ENCODE results near the gene ORM2.

The ORM2 gene

DNA sequence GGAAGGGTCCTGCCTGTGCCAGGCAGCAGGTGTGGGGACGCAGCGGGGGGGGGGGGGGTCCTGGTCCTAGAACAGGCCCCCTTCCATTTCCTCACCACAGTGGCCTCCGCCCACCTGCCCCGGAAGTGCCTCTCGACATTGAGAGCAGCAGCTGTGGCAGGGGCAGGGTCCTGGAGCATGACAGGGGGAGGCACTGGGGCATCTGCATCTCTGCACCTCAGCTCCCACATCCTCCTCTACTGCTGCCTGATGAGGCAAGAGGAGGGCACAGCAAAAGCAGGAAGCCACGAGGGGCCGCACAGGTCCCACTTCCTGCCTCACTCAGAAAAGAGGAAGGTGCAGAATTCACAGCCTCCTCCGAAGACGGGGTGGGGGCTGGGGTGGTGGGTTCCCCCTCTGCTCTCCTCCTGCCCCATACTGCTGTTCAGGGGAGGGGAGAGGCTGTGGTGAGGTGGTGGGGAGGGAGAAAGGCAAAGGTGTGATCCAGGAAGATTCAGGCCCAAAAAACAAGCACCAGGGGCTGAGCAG is 43.3 kb downstream of the ORM2 start:
- H3K4me3 ChIP-seq (ENCODE audit: low read depth, low read length), result no peak overlapping the region
- TF ChIP-seq, protein P1, sequence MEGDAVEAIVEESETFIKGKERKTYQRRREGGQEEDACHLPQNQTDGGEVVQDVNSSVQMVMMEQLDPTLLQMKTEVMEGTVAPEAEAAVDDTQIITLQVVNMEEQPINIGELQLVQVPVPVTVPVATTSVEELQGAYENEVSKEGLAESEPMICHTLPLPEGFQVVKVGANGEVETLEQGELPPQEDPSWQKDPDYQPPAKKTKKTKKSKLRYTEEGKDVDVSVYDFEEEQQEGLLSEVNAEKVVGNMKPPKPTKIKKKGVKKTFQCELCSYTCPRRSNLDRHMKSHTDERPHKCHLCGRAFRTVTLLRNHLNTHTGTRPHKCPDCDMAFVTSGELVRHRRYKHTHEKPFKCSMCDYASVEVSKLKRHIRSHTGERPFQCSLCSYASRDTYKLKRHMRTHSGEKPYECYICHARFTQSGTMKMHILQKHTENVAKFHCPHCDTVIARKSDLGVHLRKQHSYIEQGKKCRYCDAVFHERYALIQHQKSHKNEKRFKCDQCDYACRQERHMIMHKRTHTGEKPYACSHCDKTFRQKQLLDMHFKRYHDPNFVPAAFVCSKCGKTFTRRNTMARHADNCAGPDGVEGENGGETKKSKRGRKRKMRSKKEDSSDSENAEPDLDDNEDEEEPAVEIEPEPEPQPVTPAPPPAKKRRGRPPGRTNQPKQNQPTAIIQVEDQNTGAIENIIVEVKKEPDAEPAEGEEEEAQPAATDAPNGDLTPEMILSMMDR (IDR thresholded peaks at IDR 0.05; ENCODE audit: borderline replicate concordance, insufficient read depth, low read depth, low read length), result no peak

DNA sequence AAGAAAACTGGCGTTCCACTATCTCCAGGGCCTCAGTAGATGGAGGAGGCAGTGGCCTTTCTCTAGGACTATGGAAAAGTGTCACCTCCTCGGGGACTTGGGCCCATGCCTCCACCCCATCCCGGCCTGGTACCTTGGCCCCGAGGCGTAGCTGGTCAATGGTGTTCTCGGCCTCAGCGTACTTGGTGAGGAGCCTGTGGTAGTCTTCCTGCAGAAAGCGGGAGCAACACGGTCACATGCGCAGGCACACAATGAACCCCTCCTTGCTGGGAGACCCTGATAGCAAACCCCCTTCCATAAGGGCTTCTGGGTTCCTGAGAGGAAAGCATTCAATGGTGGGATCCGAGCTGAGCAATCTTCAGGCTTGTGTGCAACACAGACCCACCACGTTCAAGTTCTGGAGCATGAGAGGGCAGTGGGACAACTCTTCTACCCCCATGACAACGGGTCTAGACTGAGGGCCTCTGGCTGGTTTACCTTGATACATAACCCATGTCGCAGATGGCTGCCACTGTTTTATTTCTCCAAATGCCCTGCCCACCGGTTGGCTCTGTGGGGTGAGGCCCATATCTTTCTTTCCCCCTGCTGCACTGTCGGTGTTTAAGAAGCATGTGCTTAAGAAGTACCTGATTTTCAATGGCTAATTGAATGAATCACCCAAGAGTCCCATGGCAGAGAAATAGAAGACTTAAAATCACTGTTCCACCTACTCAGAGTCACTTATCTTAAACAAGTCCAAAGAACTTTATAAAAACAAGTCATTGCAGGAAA is 44.5 kb downstream of the ORM2 start:
- no peak overlapping the region for H3K4me3 ChIP-seq (ENCODE audit: low read depth, low read length)
- TF ChIP-seq, protein P1 (IDR thresholded peaks at IDR 0.05; ENCODE audit: borderline replicate concordance, insufficient read depth, low read depth, low read length), result no peak

DNA sequence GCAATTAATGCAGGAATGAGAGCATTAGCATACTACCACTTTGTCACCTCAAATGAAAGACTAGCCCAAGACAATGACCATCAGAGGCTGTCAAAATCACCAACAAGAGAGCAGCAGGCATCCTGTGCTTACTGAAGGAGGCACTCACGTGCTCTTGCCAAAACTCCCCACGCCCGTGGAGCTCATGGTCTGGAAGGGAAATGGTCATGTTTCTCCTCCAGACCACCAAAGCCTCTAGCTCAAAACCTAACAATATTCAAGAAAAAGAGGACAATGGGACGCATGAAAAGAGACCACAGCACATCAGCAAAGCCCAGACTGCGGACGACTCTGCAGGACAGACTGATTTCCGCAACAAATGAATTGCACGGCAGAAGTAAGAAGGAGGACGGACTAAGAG is 45.3 kb downstream of the ORM2 start:
- H3K4me3 ChIP-seq (ENCODE audit: low read depth, low read length), result no peak overlapping the region
- TF ChIP-seq, protein P1 (IDR thresholded peaks at IDR 0.05; ENCODE audit: borderline replicate concordance, insufficient read depth, low read depth, low read length), result no peak

DNA sequence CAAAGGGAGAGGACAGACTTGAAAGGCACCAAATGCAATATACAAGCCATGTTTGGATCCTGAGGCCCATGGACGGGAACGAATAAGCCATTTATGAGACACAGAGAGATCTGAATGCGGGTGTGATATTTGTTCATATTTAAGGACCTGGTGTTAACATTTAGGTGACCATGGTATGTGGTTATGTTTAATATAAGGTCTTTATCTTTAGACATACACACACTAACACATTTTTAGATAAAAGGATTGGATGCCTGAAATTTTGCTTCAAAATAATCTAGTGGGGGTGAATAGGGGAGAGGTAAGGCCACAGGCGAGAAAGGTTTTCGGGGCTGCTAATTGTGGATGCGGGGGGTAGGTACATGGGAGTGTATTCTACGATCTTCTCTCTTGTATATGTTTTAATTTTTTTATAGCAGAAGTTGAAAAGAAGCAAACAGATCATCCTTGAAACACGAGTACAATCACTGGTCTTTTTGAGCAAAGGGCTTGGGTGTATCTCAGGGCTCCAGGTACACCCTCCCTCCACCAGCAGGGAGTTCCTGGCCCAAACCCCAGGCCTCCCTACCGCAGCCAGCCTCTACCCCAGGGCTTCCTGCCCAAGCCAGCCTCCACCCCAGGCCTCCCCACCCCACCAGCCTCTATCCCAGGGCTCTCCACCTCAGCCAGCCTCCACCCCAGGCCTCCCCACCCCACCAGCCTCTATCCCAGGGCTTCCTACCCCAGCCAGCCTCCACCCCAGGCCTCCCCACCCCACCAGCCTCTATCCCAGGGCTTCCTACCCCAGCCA is 45.9 kb downstream of the ORM2 start:
- TF ChIP-seq, protein P1 (IDR thresholded peaks at IDR 0.05; ENCODE audit: borderline replicate concordance, insufficient read depth, low read depth, low read length), result no peak

DNA sequence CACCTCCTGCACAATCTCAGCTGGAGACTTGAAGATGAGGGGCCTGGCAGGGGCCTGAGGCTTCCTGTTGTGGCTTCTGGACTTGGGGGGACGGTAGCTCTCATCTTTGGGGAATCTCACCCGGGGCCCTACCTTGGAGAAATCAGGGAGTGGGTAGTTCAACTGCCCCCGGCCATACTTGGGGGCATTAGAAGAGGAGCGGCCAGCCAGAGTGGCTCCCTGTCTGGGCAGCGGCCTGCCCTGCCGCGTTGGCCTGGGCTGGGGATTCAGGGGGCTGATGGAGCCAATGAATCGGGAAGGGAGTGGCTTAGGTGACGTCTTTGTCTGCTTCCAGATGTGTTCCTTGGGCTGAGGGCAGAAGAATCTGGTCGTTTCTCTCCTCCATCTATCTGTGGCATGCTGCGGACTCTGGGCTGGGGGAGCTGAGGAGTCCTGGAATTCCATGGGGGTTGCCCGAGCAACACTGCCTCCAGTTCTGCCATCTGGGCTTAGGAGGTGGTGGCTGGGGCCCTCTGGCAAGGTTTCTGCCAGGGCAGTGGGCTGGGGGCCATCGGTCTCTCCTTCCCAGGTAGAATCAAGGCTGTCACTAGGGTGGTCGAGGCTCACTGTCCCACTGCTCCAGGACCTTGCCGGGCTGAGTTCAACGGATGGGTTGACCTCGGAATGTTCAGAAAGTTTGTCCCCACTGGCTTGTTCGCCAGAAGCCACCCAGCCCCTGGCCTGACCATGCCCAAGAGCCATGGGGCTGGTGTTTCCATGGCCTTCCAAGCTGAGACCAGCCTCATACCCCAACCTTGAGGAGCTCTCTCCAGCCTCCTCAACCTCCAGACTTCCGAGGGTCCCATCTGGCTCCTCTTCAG is 47.1 kb downstream of the ORM2 start:
- TF ChIP-seq, protein P1 (IDR thresholded peaks at IDR 0.05; ENCODE audit: borderline replicate concordance, insufficient read depth, low read depth, low read length), result no peak
- no peak overlapping the region for H3K4me3 ChIP-seq (ENCODE audit: low read depth, low read length)

More for the DNA sequence above, 45.9 kb downstream of the ORM2 start:
- no peak overlapping the region for H3K4me3 ChIP-seq (ENCODE audit: low read depth, low read length)

DNA sequence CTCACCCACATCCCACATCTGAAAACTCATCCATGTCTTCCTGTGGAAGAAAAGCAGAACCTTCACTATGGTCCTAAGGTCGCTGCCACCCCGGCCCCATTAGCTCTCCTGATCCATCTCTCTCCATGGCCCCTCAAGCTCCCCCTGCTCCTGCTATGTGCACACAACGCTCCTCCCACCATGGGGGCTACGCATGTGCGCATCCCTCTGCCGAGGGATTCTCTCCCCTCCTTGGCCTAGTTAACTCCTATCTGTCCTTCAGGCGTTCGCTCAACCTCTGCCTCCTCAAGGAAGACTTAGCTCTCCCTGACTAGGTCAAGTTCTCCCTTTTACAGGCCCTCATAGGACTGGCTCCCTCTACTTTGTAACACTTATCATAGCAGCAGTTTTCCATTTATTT is 48.3 kb downstream of the ORM2 start:
- H3K4me3 ChIP-seq (ENCODE audit: low read depth, low read length), result no peak overlapping the region
- TF ChIP-seq, protein P1 (IDR thresholded peaks at IDR 0.05; ENCODE audit: borderline replicate concordance, insufficient read depth, low read depth, low read length), result no peak
